Esophagus squamous epithelium (tissue), 5 donors: ENCODE data around the gene PCYT1A. TPM values are rescaled to one million over a fixed set of nuclear protein-coding genes. Genes with fewer than 3 reads are reported as not detected.
"Not testable (repeated sequence)": the region's sequence is repeated elsewhere in the genome, so short reads cannot be mapped to it uniquely, and the experiment has no call there.

ENCODE experiments used
- DNase-seq: peaks from one replicate; lab custom pipeline; 2025; lab: John Stamatoyannopoulos, UW
- H3K27ac ChIP-seq, 4 donors: fragments of 200-600 bp; sonication (generic); one replicate each; pipeline ENCODE4 v1.5.1; 2016 to 2019; ENCODE audit warnings: mild to moderate bottlenecking in 1 of 4
- H3K27me3 ChIP-seq, 4 donors: fragments of 200-600 bp; sonication (generic); 1 replicate in 3 of 4; 2 replicates in 1 of 4; pipeline versions ENCODE4 v1.5.1 to v1.6.0; 2017 to 2021; ENCODE audit warnings: antibody characterized with exemption in 1 of 4
- H3K36me3 ChIP-seq, 3 donors: fragments of 200-600 bp; sonication (generic); one replicate each; pipeline ENCODE4 v1.5.1; 2016 to 2019
- H3K4me1 ChIP-seq, 3 donors: fragments of 200-600 bp; sonication (generic); one replicate each; pipeline ENCODE4 v1.5.1; 2017 to 2019
- H3K4me3 ChIP-seq, 4 donors: fragments of 200-600 bp; sonication (generic); 1 replicate in 3 of 4; 2 replicates in 1 of 4; pipeline ENCODE4 v1.5.1; 2016 to 2019; ENCODE audit warnings: mild to moderate bottlenecking in 2 of 4, moderate library complexity in 1 of 4
- H3K9me3 ChIP-seq, 3 donors: fragments of 200-600 bp; sonication (generic); one replicate each; pipeline ENCODE4 v1.5.1; 2016 to 2019
- POLR2A ChIP-seq, 4 donors: fragments of 450-650 bp; IDR thresholded peaks; one replicate each; pipeline ENCODE4 v1.6.1; 2017; ENCODE audit warnings: antibody characterized with exemption in 4 of 4, mild to moderate bottlenecking in 4 of 4, moderate library complexity in 3 of 4
- WGBS, 2 donors: methylation state at CpG; one replicate each; pipeline ENCODE4 v1.1.5; 2018; 5-methylcytosine and 5-hydroxymethylcytosine counted together
- intact Hi-C: fragments of 100-400 bp; cut with DNase I; formaldehyde crosslinking; loops from one replicate; pipeline ENCODE4 v1.15.0; 2022
- total RNA-seq, 4 donors: library from RNA; depleted of rRNA; stranded (reverse); fragments of >200 nt; gene quantifications; one replicate each; pipeline ENCODE4 v1.1.0, GENCODE V29; 2016
- TF ChIP-seq, protein P1 (sequence below), 6 experiments: fragments of 450-650 bp in 4 of 6; fragments of 200-600 bp in 2 of 6; sonication (generic) in 2 of 6; IDR thresholded peaks; one replicate each; pipeline ENCODE4 v1.5.1; 2016 to 2019; ENCODE audit warnings: antibody characterized with exemption in 6 of 6, mild to moderate bottlenecking in 4 of 6, moderate library complexity in 4 of 6
- donor health status: DM: yes; HTN: yes; CAD: no.

PCYT1A gene
- total RNA-seq, 4 donors from 2014 or later, result 62.9 to 104 (median 91.7) TPM

DNA sequence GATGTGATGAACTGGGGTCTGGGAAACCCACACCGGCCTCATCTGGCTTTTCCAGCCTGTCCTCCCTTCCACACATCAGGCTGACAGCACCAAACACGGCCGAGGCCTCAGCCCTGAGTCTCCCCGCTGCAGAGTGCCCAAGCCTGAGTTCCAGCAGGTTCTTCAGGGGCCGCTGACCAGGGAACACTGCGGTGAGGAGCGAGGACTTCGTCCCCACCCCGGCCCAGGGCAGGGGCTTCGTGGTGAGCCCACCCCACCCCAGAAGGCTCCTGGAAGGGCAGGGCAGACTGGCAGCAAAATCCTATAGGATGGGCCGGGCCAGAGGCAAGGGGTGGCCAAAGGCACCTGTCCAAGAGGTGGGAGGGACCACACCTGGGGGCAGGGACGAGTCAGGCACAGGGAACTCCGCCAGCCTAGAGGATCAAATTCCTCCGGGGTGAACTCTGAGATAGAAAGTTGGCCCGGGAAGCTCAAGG is 71.4 kb downstream of the PCYT1A start, which contains the start of gene SLC51A:
TSS of gene SLC51A (plus strand) at position 446 of the 476 bp plus-strand sequence. CDS start 179 bp downstream, outside the sequence.
- 10 to 40% methylated on average over 2 of the region's 15 CpGs for WGBS, 2 donors

DNA sequence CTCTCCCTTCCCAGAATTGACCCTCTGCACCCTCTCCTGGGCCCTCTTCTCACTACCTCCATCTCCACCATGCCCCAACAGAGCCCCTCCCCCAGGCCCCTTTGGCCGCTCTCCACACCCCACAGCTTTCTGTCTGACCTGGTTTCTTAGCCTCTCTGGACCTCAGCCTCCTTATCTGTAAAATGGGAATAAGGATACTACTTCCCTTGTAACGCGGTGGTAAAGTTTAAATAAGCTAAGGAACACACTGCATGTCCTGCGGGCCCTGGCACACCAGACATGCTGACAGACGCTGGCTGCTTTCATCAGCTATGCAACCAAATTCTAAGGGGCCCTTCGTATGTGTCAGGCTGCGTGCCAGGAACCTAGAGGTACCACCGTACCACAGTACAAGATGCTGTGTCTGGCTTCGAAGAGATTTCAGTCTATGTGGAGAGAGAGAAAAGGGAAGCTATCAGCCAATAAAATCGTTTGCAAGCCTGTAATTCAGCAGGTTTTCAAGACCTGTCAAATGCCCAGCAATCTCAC is 72.0 kb downstream of the PCYT1A start:
- H3K36me3 ChIP-seq, result no peaks in the 10 kb centered on the region
- TF ChIP-seq POLR2A (IDR thresholded peaks at IDR 0.05), result no peak
- TF ChIP-seq, protein P1, sequence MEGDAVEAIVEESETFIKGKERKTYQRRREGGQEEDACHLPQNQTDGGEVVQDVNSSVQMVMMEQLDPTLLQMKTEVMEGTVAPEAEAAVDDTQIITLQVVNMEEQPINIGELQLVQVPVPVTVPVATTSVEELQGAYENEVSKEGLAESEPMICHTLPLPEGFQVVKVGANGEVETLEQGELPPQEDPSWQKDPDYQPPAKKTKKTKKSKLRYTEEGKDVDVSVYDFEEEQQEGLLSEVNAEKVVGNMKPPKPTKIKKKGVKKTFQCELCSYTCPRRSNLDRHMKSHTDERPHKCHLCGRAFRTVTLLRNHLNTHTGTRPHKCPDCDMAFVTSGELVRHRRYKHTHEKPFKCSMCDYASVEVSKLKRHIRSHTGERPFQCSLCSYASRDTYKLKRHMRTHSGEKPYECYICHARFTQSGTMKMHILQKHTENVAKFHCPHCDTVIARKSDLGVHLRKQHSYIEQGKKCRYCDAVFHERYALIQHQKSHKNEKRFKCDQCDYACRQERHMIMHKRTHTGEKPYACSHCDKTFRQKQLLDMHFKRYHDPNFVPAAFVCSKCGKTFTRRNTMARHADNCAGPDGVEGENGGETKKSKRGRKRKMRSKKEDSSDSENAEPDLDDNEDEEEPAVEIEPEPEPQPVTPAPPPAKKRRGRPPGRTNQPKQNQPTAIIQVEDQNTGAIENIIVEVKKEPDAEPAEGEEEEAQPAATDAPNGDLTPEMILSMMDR (IDR thresholded peaks at IDR 0.05), result no peak
- intact Hi-C loops, result no loop called here
- 63 to 65% methylated on average over 7 to 10 of the region's 10 CpGs for WGBS, 2 donors
- H3K27me3 ChIP-seq, result peaks cover 0 to 26% (median 0%) of the 10 kb centered on the region in 4 donors
- peaks cover 10 to 38% (median 22%) of the 10 kb centered on the region in 3 donors for H3K4me1 ChIP-seq
- no peak overlapping the region for H3K4me3 ChIP-seq
- no peak overlapping the region for H3K27ac ChIP-seq
- DNase-seq, result no peak
- no peaks in the 10 kb centered on the region for H3K9me3 ChIP-seq

More for the DNA sequence above, 71.4 kb downstream of the PCYT1A start, which contains the start of gene SLC51A:
- H3K36me3 ChIP-seq, result no peaks in the 10 kb centered on the region
- DNase-seq, result no peak
- intact Hi-C loops, result no loop called here
- H3K4me1 ChIP-seq, result peaks cover 10 to 38% (median 22%) of the 10 kb centered on the region in 3 donors
- H3K4me3 ChIP-seq, result peak within 1 kb of the TSS in 3 of 4 donors; percentile 10 to 46 (median 13)
- peaks cover 0 to 26% (median 0%) of the 10 kb centered on the region in 4 donors for H3K27me3 ChIP-seq
- H3K27ac ChIP-seq, result no peak within 1 kb of the TSS
- H3K9me3 ChIP-seq, result no peaks in the 10 kb centered on the region
- TF ChIP-seq, protein P1 (IDR thresholded peaks at IDR 0.05), result no peak
- no peak for TF ChIP-seq POLR2A (IDR thresholded peaks at IDR 0.05)

DNA sequence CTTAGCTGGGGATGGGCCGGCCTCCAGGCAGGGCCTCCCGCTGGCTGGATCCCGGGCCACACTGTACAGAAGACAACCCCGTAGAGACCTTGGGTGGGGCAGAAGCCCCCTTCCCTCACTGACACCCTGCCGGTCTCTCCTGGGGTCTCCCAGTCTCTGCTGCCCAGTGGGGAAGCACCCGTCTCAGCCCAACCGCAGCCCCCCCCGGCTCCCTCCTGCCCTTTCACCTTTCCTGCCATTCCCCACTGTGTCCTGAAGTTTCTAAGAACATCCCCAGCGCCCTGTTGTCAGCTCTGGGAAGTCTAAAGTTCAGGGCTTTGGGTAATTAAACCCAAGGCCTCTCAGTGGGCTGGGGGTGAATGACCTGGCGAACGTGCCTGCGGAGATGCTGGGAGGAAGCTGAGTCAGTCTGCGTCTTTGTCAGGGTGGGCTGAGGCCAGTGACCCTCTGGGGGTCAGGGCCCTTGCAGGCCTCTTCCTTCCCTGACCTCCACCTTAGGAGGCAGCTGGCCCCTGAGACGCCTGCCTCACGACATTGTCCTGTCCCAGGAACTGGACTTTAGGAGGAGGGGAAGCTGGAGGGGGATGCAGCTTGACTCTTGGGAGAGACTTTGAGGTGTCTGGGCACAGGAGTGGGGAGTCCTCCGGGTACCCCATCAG is 72.6 kb downstream of the PCYT1A start:
- H3K27ac ChIP-seq, result no peak overlapping the region
- 84 to 88% methylated on average over 7 to 13 of the region's 16 CpGs for whole genome bisulfite sequencing, 2 donors
- no peaks in the 10 kb centered on the region for H3K9me3 ChIP-seq
- intact Hi-C loops, result no loop called here
- no peaks in the 10 kb centered on the region for H3K36me3 ChIP-seq
- no peak for DNase-seq
- H3K4me1 ChIP-seq, result peaks cover 10 to 31% (median 17%) of the 10 kb centered on the region in 3 donors
- no peak overlapping the region for H3K4me3 ChIP-seq
- TF ChIP-seq, protein P1 (IDR thresholded peaks at IDR 0.05), result no peak
- no peak for TF ChIP-seq POLR2A (IDR thresholded peaks at IDR 0.05)
- peaks cover 0 to 26% (median 0%) of the 10 kb centered on the region in 4 donors for H3K27me3 ChIP-seq

DNA sequence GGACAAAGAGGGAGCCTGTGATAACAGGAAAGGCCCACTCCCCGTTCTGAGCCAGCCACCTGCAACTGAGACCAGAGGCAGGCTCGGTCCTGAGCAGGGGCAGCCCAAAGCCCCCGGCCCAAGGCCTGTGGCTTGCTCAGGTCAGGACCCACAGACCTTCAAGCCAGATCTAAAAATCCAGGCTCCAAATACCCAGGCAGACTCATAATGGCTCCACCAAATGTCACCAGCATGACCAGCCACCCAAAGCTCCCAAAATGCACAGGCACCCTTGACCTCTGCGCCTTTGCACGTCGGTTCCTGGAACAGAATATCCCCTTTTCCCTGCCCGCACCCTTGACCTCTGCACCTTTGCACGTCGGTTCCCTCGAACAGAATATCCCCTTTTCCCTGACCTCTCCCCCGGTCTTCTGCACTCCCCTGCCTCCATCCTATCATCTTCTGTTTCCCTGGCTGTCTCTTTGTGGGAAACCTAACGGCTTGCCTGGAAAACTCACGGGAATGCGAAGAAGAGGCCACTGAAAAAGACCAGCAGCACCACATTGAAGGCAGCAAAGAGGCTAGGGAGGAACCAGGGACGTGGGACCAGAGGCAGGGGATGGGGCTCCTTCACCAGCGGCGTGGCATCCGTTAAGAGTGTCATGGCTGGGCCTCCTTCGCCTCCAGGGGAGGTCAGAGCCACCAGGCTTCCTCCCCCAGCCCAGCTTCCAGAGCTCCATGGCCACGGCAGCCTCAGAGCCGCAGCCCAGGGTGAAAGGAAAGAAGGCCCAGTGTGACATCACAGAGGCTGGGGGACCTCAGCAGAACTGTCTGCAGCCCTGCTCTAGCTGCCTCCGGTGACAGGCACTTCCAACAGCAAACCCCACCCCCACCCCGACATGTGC is 76.6 kb downstream of the PCYT1A start, which contains the start of gene ZDHHC19:
TSS of gene ZDHHC19 (minus strand) at position 728 of the 884 bp plus-strand sequence. CDS start at position 643, 85 bp downstream.
- 70 to 79% methylated on average over 8 to 12 of the region's 23 CpGs for WGBS, 2 donors
- Histone ChIP-seq H3K4me3 (no peak within 1 kb of the TSS), H3K36me3 (no peaks in the 10 kb centered on the region), H3K27ac (no peak within 1 kb of the TSS), H3K9me3 (no peaks in the 10 kb centered on the region), H3K27me3 (peaks cover 0 to 21% (median 0%) of the 10 kb centered on the region in 4 donors), H3K4me1 (peaks cover 0 to 17% (median 3%) of the 10 kb centered on the region in 3 donors)
- no peak for DNase-seq
- intact Hi-C loops, result no loop called here
- no peak for TF ChIP-seq POLR2A (IDR thresholded peaks at IDR 0.05)
- TF ChIP-seq, protein P1 (IDR thresholded peaks at IDR 0.05), result no peak

DNA sequence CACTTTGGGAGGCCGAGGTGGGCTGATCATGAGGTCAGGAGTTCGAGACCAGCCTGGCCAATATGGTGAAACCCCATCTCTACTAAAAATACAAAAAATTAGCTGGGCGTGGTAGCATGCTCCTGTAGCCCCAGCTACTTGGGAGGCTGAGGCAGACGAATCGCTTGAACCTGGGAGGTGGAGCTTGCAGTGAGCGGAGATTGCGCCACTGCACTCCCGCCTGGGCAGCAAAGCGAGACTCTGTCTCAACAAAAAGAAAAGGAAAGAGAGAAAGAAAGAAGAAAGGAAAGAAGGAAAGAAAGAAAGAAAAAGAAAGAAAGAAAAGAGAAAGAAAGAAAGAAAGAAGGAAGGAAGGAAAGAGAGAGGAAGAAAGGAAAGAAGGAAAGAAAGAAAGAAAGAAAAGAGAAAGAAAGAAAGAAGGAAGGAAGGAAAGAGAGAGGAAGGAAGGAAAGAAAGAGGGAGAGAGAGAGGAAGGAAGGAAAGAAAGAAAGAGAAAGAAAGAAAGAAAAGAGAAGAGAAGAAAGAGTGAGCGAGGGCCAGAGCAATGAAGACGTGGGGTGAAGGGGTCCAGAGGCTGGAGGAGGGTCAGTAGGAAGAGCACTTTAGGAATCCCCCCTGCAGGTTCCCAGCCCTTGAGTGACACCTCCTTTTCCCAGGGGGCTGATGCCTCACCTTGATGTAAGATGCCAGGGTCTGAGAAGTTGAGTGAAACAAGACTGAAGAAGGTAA is 77.4 kb downstream of the PCYT1A start:
- WGBS, 2 donors, result 83 to 97% methylated on average over 2 to 11 of the region's 11 CpGs
- H3K9me3 ChIP-seq, H3K4me3 ChIP-seq, H3K36me3 ChIP-seq, intact Hi-C loops, DNase-seq, H3K27ac ChIP-seq: not testable (repeated sequence)
- H3K4me1 ChIP-seq, result peaks cover 0 to 15% (median 3%) of the 10 kb centered on the region in 3 donors
- peaks cover 0 to 14% (median 0%) of the 10 kb centered on the region in 4 donors for H3K27me3 ChIP-seq
